ENCODE results near the gene TMEM38A.
"Not testable (repeated sequence)": the region's sequence is repeated elsewhere in the genome, so short reads cannot be mapped to it uniquely, and the experiment has no call there.

The TMEM38A gene

GRCh38 chr19:16678498-16678897 is 17.6 kb downstream of the TMEM38A start:
- no peak for FAIRE-seq

GRCh38 chr19:16679811-16680210 is 18.9 kb downstream of the TMEM38A start:
- FAIRE-seq: no peak

- no peak for FAIRE-seq
Observed at GRCh38 chr19:16682539-16682938, 21.6 kb downstream of the TMEM38A start.

- FAIRE-seq: no peak
Observed at GRCh38 chr19:16684216-16684615, 23.3 kb downstream of the TMEM38A start.

- no peak for FAIRE-seq
Observed at GRCh38 chr19:16688084-16688483, 27.1 kb downstream of the TMEM38A start.

- FAIRE-seq: no peak
Observed at GRCh38 chr19:16698914-16699313, 38.0 kb downstream of the TMEM38A start.

GRCh38 chr19:16702123-16702522 is 41.2 kb downstream of the TMEM38A start:
- FAIRE-seq: no peak

- FAIRE-seq: no peak
Observed at GRCh38 chr19:16703677-16704076, 42.7 kb downstream of the TMEM38A start.

GRCh38 chr19:16710870-16711269 is 49.9 kb downstream of the TMEM38A start:
- not testable (repeated sequence) for FAIRE-seq

GRCh38 chr19:16712295-16712694 is 51.4 kb downstream of the TMEM38A start:
- FAIRE-seq: not testable (repeated sequence)

- FAIRE-seq: peak; percentile 86
Observed at GRCh38 chr19:16714702-16715287, 53.9 kb downstream of the TMEM38A start.

- FAIRE-seq: no peak
Observed at GRCh38 chr19:16715611-16716010, 54.7 kb downstream of the TMEM38A start.

- FAIRE-seq: no peak
Observed at GRCh38 chr19:16721051-16721450, 60.1 kb downstream of the TMEM38A start.

- no peak for FAIRE-seq
Observed at GRCh38 chr19:16722591-16722990, 61.7 kb downstream of the TMEM38A start.

GRCh38 chr19:16726916-16727315 is 66.0 kb downstream of the TMEM38A start:
- no peak for FAIRE-seq

GRCh38 chr19:16735650-16736266 is 74.8 kb downstream of the TMEM38A start:
- not testable (repeated sequence) for FAIRE-seq

GRCh38 chr19:16736709-16737108 is 75.8 kb downstream of the TMEM38A start:
- FAIRE-seq: no peak

- no peak for FAIRE-seq
Observed at GRCh38 chr19:16737911-16738310, 77.0 kb downstream of the TMEM38A start.

GRCh38 chr19:16739546-16739945 is 78.6 kb downstream of the TMEM38A start:
- FAIRE-seq: no peak
